HG03558 (cell line): ENCODE results near the gene GTF3C5.
"Not testable (repeated sequence)": the region's sequence is repeated elsewhere in the genome, so short reads cannot be mapped to it uniquely, and the experiment has no call there.

Source experiments
- ATAC-seq: cut with Tn5 transposase; IDR thresholded peaks from one replicate; pipeline ENCODE4 v1.9.1; 2021; ENCODE audit warnings: moderate number of reproducible peaks; ENCODE audit not compliant: unreplicated experiment; ENCODE audit errors: extremely low read depth

The GTF3C5 gene

GRCh38 chr9:133030317-133031129 is at the start of gene GTF3C5:
Gene GTF3C5 (plus strand): TSS chr9:133030997. CDS start chr9:133031012, 15 bp downstream.
- ATAC-seq, result peak; percentile 90

- no peak for ATAC-seq
Observed at GRCh38 chr9:132982458-132982857, 48.3 kb upstream of the GTF3C5 start.

- ATAC-seq, result no peak
Observed at GRCh38 chr9:132983491-132984201, 47.2 kb upstream of the GTF3C5 start.

- ATAC-seq, result no peak
Observed at GRCh38 chr9:132984202-132985070, 46.4 kb upstream of the GTF3C5 start.

- ATAC-seq, result no peak
Observed at GRCh38 chr9:132985071-132985350, 45.8 kb upstream of the GTF3C5 start.

GRCh38 chr9:132985489-132985888 is 45.3 kb upstream of the GTF3C5 start:
- ATAC-seq, result no peak

GRCh38 chr9:132986114-132986513 is 44.7 kb upstream of the GTF3C5 start:
- no peak for ATAC-seq

- no peak for ATAC-seq
Observed at GRCh38 chr9:132986640-132987620, 43.9 kb upstream of the GTF3C5 start.

- no peak for ATAC-seq
Observed at GRCh38 chr9:132988244-132989013, 42.4 kb upstream of the GTF3C5 start.

GRCh38 chr9:132989014-132989310 is 41.8 kb upstream of the GTF3C5 start:
- no peak for ATAC-seq

- no peak for ATAC-seq
Observed at GRCh38 chr9:132989414-132989996, 41.3 kb upstream of the GTF3C5 start.

GRCh38 chr9:132989998-132990557 is 40.7 kb upstream of the GTF3C5 start:
- not testable (repeated sequence) for ATAC-seq

- ATAC-seq, result no peak
Observed at GRCh38 chr9:132990781-132991180, 40.0 kb upstream of the GTF3C5 start.

- no peak for ATAC-seq
Observed at GRCh38 chr9:132991351-132992300, 39.2 kb upstream of the GTF3C5 start.

GRCh38 chr9:132993511-132993939 is 37.3 kb upstream of the GTF3C5 start:
- ATAC-seq, result no peak

- no peak for ATAC-seq
Observed at GRCh38 chr9:132994410-132995120, 36.2 kb upstream of the GTF3C5 start.

- ATAC-seq, result no peak
Observed at GRCh38 chr9:132995121-132995420, 35.7 kb upstream of the GTF3C5 start.
